ENCODE data around the gene TLR7.

DNA sequence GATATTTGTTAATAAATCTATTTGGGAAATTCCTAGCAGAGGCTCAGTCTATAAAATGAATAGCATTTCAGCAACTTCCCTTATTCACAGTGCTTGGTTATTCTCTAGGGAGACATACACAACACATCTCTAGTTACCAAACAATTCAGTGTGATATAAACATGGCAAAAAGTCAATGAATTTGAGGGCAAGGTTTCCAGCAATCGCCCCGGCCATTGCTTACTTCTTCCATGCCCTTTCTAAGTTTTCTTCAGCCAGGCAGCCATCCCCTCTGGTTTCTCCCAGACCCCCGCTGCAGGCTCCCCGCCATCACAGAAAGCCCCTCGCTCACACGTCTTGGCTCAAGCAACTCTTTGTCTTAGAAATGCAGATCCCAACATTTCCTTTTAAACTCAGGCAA is 4.4 kb downstream of the TLR7 start:
- TF ChIP-seq, protein P1, sequence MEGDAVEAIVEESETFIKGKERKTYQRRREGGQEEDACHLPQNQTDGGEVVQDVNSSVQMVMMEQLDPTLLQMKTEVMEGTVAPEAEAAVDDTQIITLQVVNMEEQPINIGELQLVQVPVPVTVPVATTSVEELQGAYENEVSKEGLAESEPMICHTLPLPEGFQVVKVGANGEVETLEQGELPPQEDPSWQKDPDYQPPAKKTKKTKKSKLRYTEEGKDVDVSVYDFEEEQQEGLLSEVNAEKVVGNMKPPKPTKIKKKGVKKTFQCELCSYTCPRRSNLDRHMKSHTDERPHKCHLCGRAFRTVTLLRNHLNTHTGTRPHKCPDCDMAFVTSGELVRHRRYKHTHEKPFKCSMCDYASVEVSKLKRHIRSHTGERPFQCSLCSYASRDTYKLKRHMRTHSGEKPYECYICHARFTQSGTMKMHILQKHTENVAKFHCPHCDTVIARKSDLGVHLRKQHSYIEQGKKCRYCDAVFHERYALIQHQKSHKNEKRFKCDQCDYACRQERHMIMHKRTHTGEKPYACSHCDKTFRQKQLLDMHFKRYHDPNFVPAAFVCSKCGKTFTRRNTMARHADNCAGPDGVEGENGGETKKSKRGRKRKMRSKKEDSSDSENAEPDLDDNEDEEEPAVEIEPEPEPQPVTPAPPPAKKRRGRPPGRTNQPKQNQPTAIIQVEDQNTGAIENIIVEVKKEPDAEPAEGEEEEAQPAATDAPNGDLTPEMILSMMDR (IDR thresholded peaks at IDR 0.05): no peak
- TF ChIP-seq POLR2AphosphoS5 (IDR thresholded peaks at IDR 0.05; ENCODE audit: low read depth, low read length) (no peak), TCF7L2 (IDR thresholded peaks at IDR 0.05; ENCODE audit: low read depth, low read length) (no peak), SIN3A (IDR thresholded peaks at IDR 0.05; ENCODE audit: borderline replicate concordance, insufficient read depth, low read depth, low read length) (no peak)
- TF ChIP-seq, protein P2, sequence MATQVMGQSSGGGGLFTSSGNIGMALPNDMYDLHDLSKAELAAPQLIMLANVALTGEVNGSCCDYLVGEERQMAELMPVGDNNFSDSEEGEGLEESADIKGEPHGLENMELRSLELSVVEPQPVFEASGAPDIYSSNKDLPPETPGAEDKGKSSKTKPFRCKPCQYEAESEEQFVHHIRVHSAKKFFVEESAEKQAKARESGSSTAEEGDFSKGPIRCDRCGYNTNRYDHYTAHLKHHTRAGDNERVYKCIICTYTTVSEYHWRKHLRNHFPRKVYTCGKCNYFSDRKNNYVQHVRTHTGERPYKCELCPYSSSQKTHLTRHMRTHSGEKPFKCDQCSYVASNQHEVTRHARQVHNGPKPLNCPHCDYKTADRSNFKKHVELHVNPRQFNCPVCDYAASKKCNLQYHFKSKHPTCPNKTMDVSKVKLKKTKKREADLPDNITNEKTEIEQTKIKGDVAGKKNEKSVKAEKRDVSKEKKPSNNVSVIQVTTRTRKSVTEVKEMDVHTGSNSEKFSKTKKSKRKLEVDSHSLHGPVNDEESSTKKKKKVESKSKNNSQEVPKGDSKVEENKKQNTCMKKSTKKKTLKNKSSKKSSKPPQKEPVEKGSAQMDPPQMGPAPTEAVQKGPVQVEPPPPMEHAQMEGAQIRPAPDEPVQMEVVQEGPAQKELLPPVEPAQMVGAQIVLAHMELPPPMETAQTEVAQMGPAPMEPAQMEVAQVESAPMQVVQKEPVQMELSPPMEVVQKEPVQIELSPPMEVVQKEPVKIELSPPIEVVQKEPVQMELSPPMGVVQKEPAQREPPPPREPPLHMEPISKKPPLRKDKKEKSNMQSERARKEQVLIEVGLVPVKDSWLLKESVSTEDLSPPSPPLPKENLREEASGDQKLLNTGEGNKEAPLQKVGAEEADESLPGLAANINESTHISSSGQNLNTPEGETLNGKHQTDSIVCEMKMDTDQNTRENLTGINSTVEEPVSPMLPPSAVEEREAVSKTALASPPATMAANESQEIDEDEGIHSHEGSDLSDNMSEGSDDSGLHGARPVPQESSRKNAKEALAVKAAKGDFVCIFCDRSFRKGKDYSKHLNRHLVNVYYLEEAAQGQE (IDR thresholded peaks at IDR 0.05; ENCODE audit: insufficient read depth in 1 of 2, low read depth in 2 of 2, low read length in 1 of 2): no peak
